Measurements from ENCODE around the gene SRSF1. TPM values are rescaled to one million over a fixed set of nuclear protein-coding genes. Genes with fewer than 3 reads are reported as not detected.

SRSF1 gene
- polyA plus RNA-seq, 3 donors, result 51.2 to 72.1 (median 61.6) TPM

DNA sequence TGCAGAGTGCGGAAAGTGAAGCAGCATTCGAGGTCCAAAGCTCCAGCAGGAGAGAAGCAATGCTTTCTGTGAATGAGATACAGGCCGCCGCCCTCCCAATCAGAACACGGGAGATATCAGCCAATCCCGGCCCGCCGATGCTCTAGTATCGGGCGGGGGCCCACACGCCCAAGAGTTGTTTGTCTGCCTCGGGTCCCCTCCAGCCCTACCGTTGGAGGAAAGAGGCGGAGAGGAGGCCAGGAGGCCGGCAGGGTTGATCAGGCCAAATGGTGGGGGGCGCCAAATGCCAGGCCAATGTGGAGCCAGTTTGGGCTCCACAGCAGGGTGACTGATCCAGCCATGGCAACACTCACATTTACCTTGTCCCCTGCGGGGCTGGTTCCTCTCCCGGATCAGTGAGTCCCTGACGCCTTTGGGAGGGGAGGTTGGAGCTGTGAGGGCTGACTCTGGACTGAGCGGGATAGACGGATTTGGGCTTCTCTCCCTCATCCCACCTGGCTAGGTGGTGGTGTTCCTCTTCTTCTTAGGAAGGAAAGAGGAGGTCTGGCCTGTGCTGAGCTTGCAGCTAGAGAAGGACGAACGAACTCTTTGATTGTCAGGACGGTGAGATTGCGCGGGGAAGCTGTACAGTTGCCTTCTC, 41.4 kb downstream of the SRSF1 start:
- Mint-ChIP-seq H3K27me3 (ENCODE audit: low read depth in 3 of 3) (peaks cover 3 to 8% (median 6%) of the 10 kb centered on the region in 3 donors), H3K4me1 (no peaks in the 10 kb centered on the region), H3K36me3 (no peaks in the 10 kb centered on the region), H3K9me3 (peaks cover 0 to 1% (median 0%) of the 10 kb centered on the region in 7 donors), H3K27ac (no peak overlapping the region), H3K4me3 (no peak overlapping the region)
- DNase-seq, result no peak
- H2AFZ ChIP-seq (ENCODE audit: insufficient read depth, low read depth, low read length, poor library complexity, severe bottlenecking), result no peak overlapping the region
- H3K4me3 ChIP-seq (replicated peaks in 1 of 3; ENCODE audit: low read depth in 2 of 3, low read length in 3 of 3), result no peak overlapping the region
- no peaks in the 10 kb centered on the region for H3K9me3 ChIP-seq (replicated peaks in 1 of 2; ENCODE audit: control insufficient read depth in 1 of 2, insufficient read depth in 1 of 2, low read length in 2 of 2)
- H3K9ac ChIP-seq (ENCODE audit: insufficient read depth, low read length, poor library complexity, severe bottlenecking), result no peak overlapping the region
- H3K27me3 ChIP-seq (ENCODE audit: control insufficient read depth in 2 of 2, insufficient read depth in 2 of 2, low read length in 2 of 2), result no peaks in the 10 kb centered on the region
- H3K36me3 ChIP-seq (replicated peaks in 1 of 2; ENCODE audit: control insufficient read depth in 1 of 2, insufficient read depth in 2 of 2, low read length in 2 of 2), result no peaks in the 10 kb centered on the region
- H3K79me2 ChIP-seq (ENCODE audit: insufficient read depth, low read length), result no peaks in the 10 kb centered on the region
- no peak overlapping the region for H3K4me2 ChIP-seq (replicated peaks; ENCODE audit: extremely low read depth, low read length, poor library complexity, severe bottlenecking)
- no peak for TF ChIP-seq CTCF (IDR thresholded peaks at IDR 0.05)
- no peaks in the 10 kb centered on the region for H4K20me1 ChIP-seq (ENCODE audit: insufficient read depth, low read length)
- WGBS (ENCODE audit: insufficient coverage), result 97% methylated on average over 15 of the region's 26 CpGs
- intact Hi-C loops (cut with micrococcal nuclease), result no loop called here
- no peak overlapping the region for H3K27ac ChIP-seq (ENCODE audit: low read depth in 1 of 2, low read length in 2 of 2)
- H3K4me1 ChIP-seq (ENCODE audit: control insufficient read depth in 1 of 2, insufficient read depth in 2 of 2, low read length in 2 of 2), result no peaks in the 10 kb centered on the region

- no peaks in the 10 kb centered on the region for H3K9me3 ChIP-seq (replicated peaks in 1 of 2; ENCODE audit: control insufficient read depth in 1 of 2, insufficient read depth in 1 of 2, low read length in 2 of 2)
- H3K27me3 ChIP-seq (ENCODE audit: control insufficient read depth in 2 of 2, insufficient read depth in 2 of 2, low read length in 2 of 2), result no peaks in the 10 kb centered on the region
- no CpG with 5 or more reads among the region's 6 CpGs for WGBS (ENCODE audit: insufficient coverage)
- Mint-ChIP-seq H3K27ac (no peak overlapping the region), H3K36me3 (no peaks in the 10 kb centered on the region), H3K4me1 (no peaks in the 10 kb centered on the region), H3K27me3 (ENCODE audit: low read depth in 3 of 3) (peaks cover 9 to 13% (median 10%) of the 10 kb centered on the region in 3 donors), H3K9me3 (peaks cover 0 to 1% (median 0%) of the 10 kb centered on the region in 7 donors), H3K4me3 (no peak overlapping the region)
- H3K9ac ChIP-seq (ENCODE audit: insufficient read depth, low read length, poor library complexity, severe bottlenecking), result no peak overlapping the region
- H2AFZ ChIP-seq (ENCODE audit: insufficient read depth, low read depth, low read length, poor library complexity, severe bottlenecking), result no peak overlapping the region
- H3K4me1 ChIP-seq (ENCODE audit: control insufficient read depth in 1 of 2, insufficient read depth in 2 of 2, low read length in 2 of 2), result no peaks in the 10 kb centered on the region
- H3K79me2 ChIP-seq (ENCODE audit: insufficient read depth, low read length), result no peaks in the 10 kb centered on the region
- intact Hi-C loops (cut with micrococcal nuclease), result no loop called here
- TF ChIP-seq CTCF (IDR thresholded peaks at IDR 0.05), result no peak
- no peak overlapping the region for H3K4me2 ChIP-seq (replicated peaks; ENCODE audit: extremely low read depth, low read length, poor library complexity, severe bottlenecking)
- H3K27ac ChIP-seq (ENCODE audit: low read depth in 1 of 2, low read length in 2 of 2), result no peak overlapping the region
- DNase-seq, result no peak
- H3K36me3 ChIP-seq (replicated peaks in 1 of 2; ENCODE audit: control insufficient read depth in 1 of 2, insufficient read depth in 2 of 2, low read length in 2 of 2), result no peaks in the 10 kb centered on the region
- no peak overlapping the region for H3K4me3 ChIP-seq (replicated peaks in 1 of 3; ENCODE audit: low read depth in 2 of 3, low read length in 3 of 3)
- H4K20me1 ChIP-seq (ENCODE audit: insufficient read depth, low read length), result no peaks in the 10 kb centered on the region
These were observed 43.9 kb downstream of the SRSF1 start for GRCh38 chr17:57963149-57963511.
